HepG2 (cell line): ENCODE measurements around the gene MLXIPL. TPM values are rescaled to one million over a fixed set of nuclear protein-coding genes. Genes with fewer than 3 reads are reported as not detected.

ENCODE experiments used
- GLI4 ChIP-seq: sonication (generic); formaldehyde crosslinking; IDR thresholded peaks from 2 replicates; pipeline ENCODE4 v1.5.1; 2020; ENCODE audit warnings: missing genetic modification reagents, mild to moderate bottlenecking, moderate library complexity, borderline replicate concordance
- LBX2 ChIP-seq: sonication (generic); formaldehyde crosslinking; IDR thresholded peaks from 2 replicates; pipeline ENCODE4 v1.5.0; 2020; ENCODE audit warnings: missing genetic modification reagents, mild to moderate bottlenecking, borderline replicate concordance
- MIER2 ChIP-seq: IDR thresholded peaks from 2 replicates; pipeline ENCODE4 v1.6.1; 2016; ENCODE audit warnings: missing biosample characterization, missing genetic modification reagents
- MYPOP ChIP-seq: sonication (generic); formaldehyde crosslinking; IDR thresholded peaks from 2 replicates; pipeline ENCODE4 v1.8.1; 2023; ENCODE audit warnings: mild to moderate bottlenecking, moderate library complexity, missing genetic modification reagents
- NONO ChIP-seq, 2 experiments: fragments of 450-650 bp in 1 of 2; sonication (generic) in 1 of 2; formaldehyde crosslinking in 1 of 2; IDR thresholded peaks in 1 of 2; conservative IDR thresholded peaks in 1 of 2; 2 replicates each; pipeline versions ENCODE4 v1.6.1 to v1.8.0; 2017 to 2022; ENCODE audit warnings: mild to moderate bottlenecking in 1 of 2, missing genetic modification reagents in 1 of 2, moderate library complexity in 1 of 2
- NR0B2 ChIP-seq: sonication (generic); formaldehyde crosslinking; IDR thresholded peaks from 2 replicates; pipeline ENCODE4 v1.4.0; 2020; ENCODE audit warnings: mild to moderate bottlenecking, missing genetic modification reagents
- PCBP1 ChIP-seq: fragments of 200-400 bp; formaldehyde crosslinking; IDR thresholded peaks from 2 replicates; pipeline ENCODE4 v1.6.1; 2017; ENCODE audit warnings: mild to moderate bottlenecking, low read depth, low read length, borderline replicate concordance
- SIX4 ChIP-seq: sonication (generic); formaldehyde crosslinking; IDR thresholded peaks from 2 replicates; pipeline ENCODE4 v1.4.0; 2020; ENCODE audit warnings: missing genetic modification reagents
- ZNF160 ChIP-seq: sonication (generic); formaldehyde crosslinking; IDR thresholded peaks from 2 replicates; pipeline ENCODE4 v1.8.0; 2022; ENCODE audit warnings: mild to moderate bottlenecking, inconsistent platforms, missing genetic modification reagents
- ZNF3 ChIP-seq: IDR thresholded peaks from 2 replicates; pipeline ENCODE4 v1.7.0; 2017; ENCODE audit warnings: inconsistent platforms
- ZNF350 ChIP-seq: sonication (generic); formaldehyde crosslinking; IDR thresholded peaks from 2 replicates; pipeline ENCODE4 v1.4.0; 2020; ENCODE audit warnings: mild to moderate bottlenecking, low read depth, missing genetic modification reagents, borderline replicate concordance
- ZNF589 ChIP-seq: sonication (generic); formaldehyde crosslinking; conservative IDR thresholded peaks from 2 replicates; pipeline ENCODE4 v1.8.0; 2022; ENCODE audit warnings: mild to moderate bottlenecking, moderate library complexity, missing genetic modification reagents
- ZNF607 ChIP-seq: sonication (generic); formaldehyde crosslinking; IDR thresholded peaks from 2 replicates; pipeline ENCODE4 v1.5.1; 2020; ENCODE audit warnings: missing genetic modification reagents, mild to moderate bottlenecking, borderline replicate concordance
- ZNF749 ChIP-seq: sonication (generic); formaldehyde crosslinking; IDR thresholded peaks from 2 replicates; pipeline ENCODE4 v1.8.0; 2022; ENCODE audit warnings: mild to moderate bottlenecking, missing genetic modification reagents, moderate library complexity, borderline replicate concordance
- ZNF850 ChIP-seq: sonication (generic); formaldehyde crosslinking; conservative IDR thresholded peaks from 2 replicates; pipeline ENCODE4 v1.9.0; 2021; ENCODE audit warnings: mild to moderate bottlenecking, missing genetic modification reagents
- ZSCAN30 ChIP-seq: sonication (generic); formaldehyde crosslinking; IDR thresholded peaks from 2 replicates; pipeline ENCODE4 v1.5.0; 2020; ENCODE audit warnings: mild to moderate bottlenecking, missing genetic modification reagents
- polyA plus RNA-seq, 8 experiments: library from polyadenylated mRNA; depleted of rRNA in 3 of 8; stranded (reverse) in 7 of 8; unstranded in 1 of 8; fragments of >200 nt; fragmentation: Illumina TruSeq in 4 of 8; extraction: Trizol in 4 of 8; gene quantifications; 2 replicates each; pipeline versions ENCODE4 v1.2.1 to v1.2.3, GENCODE V29; 2011 to 2016; ENCODE audit warnings: low read depth in 4 of 8, missing spikeins in 1 of 8, mixed read lengths in 1 of 8; ENCODE audit not compliant: insufficient read depth in 1 of 8
- total RNA-seq, 5 experiments: library from RNA; depleted of rRNA; stranded (reverse); fragments of >200 nt; fragmentation: Illumina TruSeq; extraction: Trizol; gene quantifications; 2 replicates each; pipeline ENCODE4 v1.2.3, GENCODE V29; 2016; ENCODE audit warnings: low read depth in 1 of 5
- TF ChIP-seq, protein P1 (sequence below): IDR thresholded peaks from 2 replicates; pipeline ENCODE4 v1.6.1; 2016; ENCODE audit warnings: low read depth, missing genetic modification reagents, missing compliant biosample characterization
- TF ChIP-seq, protein P2 (sequence below): sonication (generic); formaldehyde crosslinking; IDR thresholded peaks from 2 replicates; pipeline ENCODE4 v1.4.0; 2020; ENCODE audit warnings: missing genetic modification reagents

The MLXIPL gene
- total and polyA plus RNA-seq, 2 of the 13 experiments (the other 11 are each of a cell fraction or from before 2014, with no cell fraction given), result 51.6 to 60.1 TPM

GRCh38 chr7:73622909-73623797 is 1.2 kb downstream of the MLXIPL start (continued):
- 0 out of 2 replicates have a peak, but pooled peaks have one; percentile 15 for TF ChIP-seq ZNF160 (CRISPR knock-in tag)
- TF ChIP-seq PCBP1, result peak; percentile 72; the same call in 1 of the 2 replicates
- peak; percentile 51; the same call in 1 of the 2 replicates for TF ChIP-seq ZSCAN30 (CRISPR knock-in tag)
- TF ChIP-seq NR0B2, result no peak
- peak; percentile 80 for TF ChIP-seq MYPOP
- no peak; the same call in none of the 2 replicates for TF ChIP-seq ZNF589 (CRISPR knock-in tag)
- no peak for TF ChIP-seq NONO (IDR thresholded peaks at IDR 0.05)
- TF ChIP-seq NONO (CRISPR knock-in tag; conservative IDR thresholded peaks at IDR 0.05), result peak; percentile 95
- TF ChIP-seq ZNF350 (CRISPR knock-in tag), result peak; percentile 98
- TF ChIP-seq LBX2 (CRISPR knock-in tag), result no peak
- TF ChIP-seq, protein P1, sequence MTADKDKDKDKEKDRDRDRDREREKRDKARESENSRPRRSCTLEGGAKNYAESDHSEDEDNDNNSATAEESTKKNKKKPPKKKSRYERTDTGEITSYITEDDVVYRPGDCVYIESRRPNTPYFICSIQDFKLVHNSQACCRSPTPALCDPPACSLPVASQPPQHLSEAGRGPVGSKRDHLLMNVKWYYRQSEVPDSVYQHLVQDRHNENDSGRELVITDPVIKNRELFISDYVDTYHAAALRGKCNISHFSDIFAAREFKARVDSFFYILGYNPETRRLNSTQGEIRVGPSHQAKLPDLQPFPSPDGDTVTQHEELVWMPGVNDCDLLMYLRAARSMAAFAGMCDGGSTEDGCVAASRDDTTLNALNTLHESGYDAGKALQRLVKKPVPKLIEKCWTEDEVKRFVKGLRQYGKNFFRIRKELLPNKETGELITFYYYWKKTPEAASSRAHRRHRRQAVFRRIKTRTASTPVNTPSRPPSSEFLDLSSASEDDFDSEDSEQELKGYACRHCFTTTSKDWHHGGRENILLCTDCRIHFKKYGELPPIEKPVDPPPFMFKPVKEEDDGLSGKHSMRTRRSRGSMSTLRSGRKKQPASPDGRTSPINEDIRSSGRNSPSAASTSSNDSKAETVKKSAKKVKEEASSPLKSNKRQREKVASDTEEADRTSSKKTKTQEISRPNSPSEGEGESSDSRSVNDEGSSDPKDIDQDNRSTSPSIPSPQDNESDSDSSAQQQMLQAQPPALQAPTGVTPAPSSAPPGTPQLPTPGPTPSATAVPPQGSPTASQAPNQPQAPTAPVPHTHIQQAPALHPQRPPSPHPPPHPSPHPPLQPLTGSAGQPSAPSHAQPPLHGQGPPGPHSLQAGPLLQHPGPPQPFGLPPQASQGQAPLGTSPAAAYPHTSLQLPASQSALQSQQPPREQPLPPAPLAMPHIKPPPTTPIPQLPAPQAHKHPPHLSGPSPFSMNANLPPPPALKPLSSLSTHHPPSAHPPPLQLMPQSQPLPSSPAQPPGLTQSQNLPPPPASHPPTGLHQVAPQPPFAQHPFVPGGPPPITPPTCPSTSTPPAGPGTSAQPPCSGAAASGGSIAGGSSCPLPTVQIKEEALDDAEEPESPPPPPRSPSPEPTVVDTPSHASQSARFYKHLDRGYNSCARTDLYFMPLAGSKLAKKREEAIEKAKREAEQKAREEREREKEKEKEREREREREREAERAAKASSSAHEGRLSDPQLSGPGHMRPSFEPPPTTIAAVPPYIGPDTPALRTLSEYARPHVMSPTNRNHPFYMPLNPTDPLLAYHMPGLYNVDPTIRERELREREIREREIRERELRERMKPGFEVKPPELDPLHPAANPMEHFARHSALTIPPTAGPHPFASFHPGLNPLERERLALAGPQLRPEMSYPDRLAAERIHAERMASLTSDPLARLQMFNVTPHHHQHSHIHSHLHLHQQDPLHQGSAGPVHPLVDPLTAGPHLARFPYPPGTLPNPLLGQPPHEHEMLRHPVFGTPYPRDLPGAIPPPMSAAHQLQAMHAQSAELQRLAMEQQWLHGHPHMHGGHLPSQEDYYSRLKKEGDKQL, result peak; percentile 81; the same call in 1 of the 2 replicates
- TF ChIP-seq ZNF3 (CRISPR knock-in tag), result no peak
- TF ChIP-seq, protein P2, sequence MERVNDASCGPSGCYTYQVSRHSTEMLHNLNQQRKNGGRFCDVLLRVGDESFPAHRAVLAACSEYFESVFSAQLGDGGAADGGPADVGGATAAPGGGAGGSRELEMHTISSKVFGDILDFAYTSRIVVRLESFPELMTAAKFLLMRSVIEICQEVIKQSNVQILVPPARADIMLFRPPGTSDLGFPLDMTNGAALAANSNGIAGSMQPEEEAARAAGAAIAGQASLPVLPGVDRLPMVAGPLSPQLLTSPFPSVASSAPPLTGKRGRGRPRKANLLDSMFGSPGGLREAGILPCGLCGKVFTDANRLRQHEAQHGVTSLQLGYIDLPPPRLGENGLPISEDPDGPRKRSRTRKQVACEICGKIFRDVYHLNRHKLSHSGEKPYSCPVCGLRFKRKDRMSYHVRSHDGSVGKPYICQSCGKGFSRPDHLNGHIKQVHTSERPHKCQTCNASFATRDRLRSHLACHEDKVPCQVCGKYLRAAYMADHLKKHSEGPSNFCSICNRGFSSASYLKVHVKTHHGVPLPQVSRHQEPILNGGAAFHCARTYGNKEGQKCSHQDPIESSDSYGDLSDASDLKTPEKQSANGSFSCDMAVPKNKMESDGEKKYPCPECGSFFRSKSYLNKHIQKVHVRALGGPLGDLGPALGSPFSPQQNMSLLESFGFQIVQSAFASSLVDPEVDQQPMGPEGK (CRISPR knock-in tag), result peak; percentile 99
- no peak for TF ChIP-seq GLI4 (CRISPR knock-in tag)
- TF ChIP-seq ZNF749 (CRISPR knock-in tag), result peak; percentile 85; the same call in 1 of the 2 replicates
- peak; percentile 70; the same call in 1 of the 2 replicates for TF ChIP-seq MIER2
- TF ChIP-seq SIX4 (CRISPR knock-in tag), result peak; percentile 96
- TF ChIP-seq ZNF607 (CRISPR knock-in tag), result no peak
- TF ChIP-seq ZNF850 (CRISPR knock-in tag), result no peak
